Activated naive CD4-positive, alpha-beta T cell treated with anti-CD3 and anti-CD28 coated beads, Interleukin-2, amount 10 ng/mL, durations not matched to agents 7 days and 5 days (primary cell): ENCODE data around the gene STAT5B.

Source experiments
- CTCF ChIA-PET: fragments of 350-600 bp; sonication (Branson Sonifier 250); formaldehyde crosslinking; loops from one replicate; lab custom pipeline; 2021; ENCODE audit warnings: antibody characterized with exemption; lab: Charles Lee
- DNase-seq: peaks from one replicate; pipeline ENCODE4 v3.0.0-alpha.2; 2020
- H3K27ac Mint-ChIP-seq: one replicate; pipeline ENCODE4 v1.8.0; 2021; ENCODE audit warnings: mild to moderate bottlenecking, moderate library complexity, mixed read lengths
- H3K27me3 Mint-ChIP-seq: one replicate; pipeline ENCODE4 v1.8.0; 2021; ENCODE audit warnings: mild to moderate bottlenecking, mixed read lengths
- H3K36me3 Mint-ChIP-seq: one replicate; pipeline ENCODE4 v1.8.0; 2021; ENCODE audit warnings: mixed read lengths
- H3K4me1 Mint-ChIP-seq: one replicate; pipeline ENCODE4 v1.8.0; 2021; ENCODE audit warnings: mixed read lengths
- H3K4me3 Mint-ChIP-seq: one replicate; pipeline ENCODE4 v1.8.0; 2021; ENCODE audit warnings: mild to moderate bottlenecking, moderate library complexity, mixed read lengths
- H3K9me3 Mint-ChIP-seq: one replicate; pipeline ENCODE4 v1.8.0; 2021; ENCODE audit warnings: mixed read lengths

STAT5B gene

GRCh38 chr17:42159796-42160530 is 116.2 kb downstream of the STAT5B start:
- Mint-ChIP-seq H3K27me3 (peaks cover 3% of the 10 kb centered on the region), H3K36me3 (no peaks in the 10 kb centered on the region), H3K27ac (no peak overlapping the region), H3K9me3 (no peaks in the 10 kb centered on the region), H3K4me1 (peaks cover 11% of the 10 kb centered on the region), H3K4me3 (no peak overlapping the region)
- CTCF ChIA-PET = no interaction called here
- DNase-seq = no peak

- no peak for DNase-seq
- peak overlapping the region; percentile 79 for H3K4me3 Mint-ChIP-seq
- H3K36me3 Mint-ChIP-seq = peaks cover 7% of the 10 kb centered on the region
- CTCF ChIA-PET = interaction anchor here (0.7 to 1.1 kb wide), 2 partner anchors 26 to 191 kb away, joined by 3 to 4 read pairs; partner anchors contain the start of gene KCNH4
- peaks cover 5% of the 10 kb centered on the region for H3K27me3 Mint-ChIP-seq
- H3K4me1 Mint-ChIP-seq = peaks cover 39% of the 10 kb centered on the region
- H3K9me3 Mint-ChIP-seq = no peaks in the 10 kb centered on the region
- H3K27ac Mint-ChIP-seq = peak overlapping the region; percentile 81
Measured at GRCh38 chr17:42155614-42156045, 120.6 kb downstream of the STAT5B start.

GRCh38 chr17:42153919-42154742 is 122.1 kb downstream of the STAT5B start:
- no peaks in the 10 kb centered on the region for H3K9me3 Mint-ChIP-seq
- no peak for DNase-seq
- CTCF ChIA-PET = interaction anchor here (0.9 to 1.3 kb wide), 2 partner anchors 36 to 191 kb away, joined by 3 to 4 read pairs; no protein-coding TSS in a partner anchor

More at GRCh38 chr17:42153919-42154742, 122.1 kb downstream of the STAT5B start:
- Mint-ChIP-seq H3K27me3 (peaks cover 5% of the 10 kb centered on the region), H3K4me1 (peaks cover 39% of the 10 kb centered on the region), H3K4me3 (peak overlapping the region; percentile 79), H3K36me3 (peaks cover 7% of the 10 kb centered on the region), H3K27ac (peak overlapping the region; percentile 81)
